IPS DF 4.7 (cell line): Measurements from ENCODE around the gene NOD1.
"Not testable (repeated sequence)": the region's sequence is repeated elsewhere in the genome, so short reads cannot be mapped to it uniquely, and the experiment has no call there.

Source experiments
- DNase-seq: peaks from one replicate; pipeline ENCODE4 v3.0.0-alpha.2; 2013; ENCODE audit warnings: low spot score; ENCODE audit errors: extremely low read depth

NOD1 gene, protein sequence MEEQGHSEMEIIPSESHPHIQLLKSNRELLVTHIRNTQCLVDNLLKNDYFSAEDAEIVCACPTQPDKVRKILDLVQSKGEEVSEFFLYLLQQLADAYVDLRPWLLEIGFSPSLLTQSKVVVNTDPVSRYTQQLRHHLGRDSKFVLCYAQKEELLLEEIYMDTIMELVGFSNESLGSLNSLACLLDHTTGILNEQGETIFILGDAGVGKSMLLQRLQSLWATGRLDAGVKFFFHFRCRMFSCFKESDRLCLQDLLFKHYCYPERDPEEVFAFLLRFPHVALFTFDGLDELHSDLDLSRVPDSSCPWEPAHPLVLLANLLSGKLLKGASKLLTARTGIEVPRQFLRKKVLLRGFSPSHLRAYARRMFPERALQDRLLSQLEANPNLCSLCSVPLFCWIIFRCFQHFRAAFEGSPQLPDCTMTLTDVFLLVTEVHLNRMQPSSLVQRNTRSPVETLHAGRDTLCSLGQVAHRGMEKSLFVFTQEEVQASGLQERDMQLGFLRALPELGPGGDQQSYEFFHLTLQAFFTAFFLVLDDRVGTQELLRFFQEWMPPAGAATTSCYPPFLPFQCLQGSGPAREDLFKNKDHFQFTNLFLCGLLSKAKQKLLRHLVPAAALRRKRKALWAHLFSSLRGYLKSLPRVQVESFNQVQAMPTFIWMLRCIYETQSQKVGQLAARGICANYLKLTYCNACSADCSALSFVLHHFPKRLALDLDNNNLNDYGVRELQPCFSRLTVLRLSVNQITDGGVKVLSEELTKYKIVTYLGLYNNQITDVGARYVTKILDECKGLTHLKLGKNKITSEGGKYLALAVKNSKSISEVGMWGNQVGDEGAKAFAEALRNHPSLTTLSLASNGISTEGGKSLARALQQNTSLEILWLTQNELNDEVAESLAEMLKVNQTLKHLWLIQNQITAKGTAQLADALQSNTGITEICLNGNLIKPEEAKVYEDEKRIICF

DNA sequence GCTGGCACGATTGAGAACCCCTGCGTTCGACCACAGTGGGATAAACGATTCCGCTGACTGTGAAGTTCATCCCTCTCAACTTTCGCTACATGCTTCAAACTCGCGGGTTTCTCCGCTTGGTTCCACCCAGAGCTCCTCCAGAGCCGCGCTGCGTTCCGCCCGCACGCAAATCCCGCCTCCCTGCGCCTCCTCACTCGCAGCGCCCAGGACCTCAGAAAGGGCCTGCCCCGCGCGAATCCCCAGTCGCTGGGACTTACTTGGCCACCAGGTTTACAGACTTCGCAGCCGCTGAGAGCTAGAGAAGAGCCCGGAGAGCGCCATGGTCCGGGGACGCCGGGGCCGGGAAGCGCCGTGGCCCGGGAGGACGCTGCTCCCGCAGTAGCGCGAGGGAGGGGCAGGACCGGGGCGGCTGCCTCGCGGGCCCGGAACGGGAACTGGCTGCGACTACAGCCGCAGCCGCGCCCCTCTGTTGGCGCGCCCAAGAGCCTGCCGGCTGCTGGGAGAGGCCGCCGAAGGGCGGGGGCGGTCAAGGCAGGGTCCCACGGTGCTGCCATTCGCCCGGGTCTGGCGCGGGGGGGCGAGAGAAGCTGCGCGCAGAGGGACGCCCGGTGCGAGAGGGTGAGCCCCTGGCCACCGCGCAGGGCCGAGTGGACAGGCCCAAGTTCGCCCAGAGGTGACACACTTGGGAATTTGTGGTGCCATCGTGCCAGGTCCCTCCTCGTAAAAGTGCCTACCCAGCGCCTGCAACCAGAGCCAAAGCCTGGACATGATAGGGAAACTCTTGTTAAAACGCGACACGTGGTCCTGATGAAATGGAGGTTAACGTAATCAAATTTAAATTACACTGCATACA lies at the start of gene NOD1:
TSS of gene NOD1 (minus strand) at position 436 of the 853 bp plus-strand sequence. CDS start 21,863 bp downstream, outside the sequence.
- no peak for DNase-seq

DNA sequence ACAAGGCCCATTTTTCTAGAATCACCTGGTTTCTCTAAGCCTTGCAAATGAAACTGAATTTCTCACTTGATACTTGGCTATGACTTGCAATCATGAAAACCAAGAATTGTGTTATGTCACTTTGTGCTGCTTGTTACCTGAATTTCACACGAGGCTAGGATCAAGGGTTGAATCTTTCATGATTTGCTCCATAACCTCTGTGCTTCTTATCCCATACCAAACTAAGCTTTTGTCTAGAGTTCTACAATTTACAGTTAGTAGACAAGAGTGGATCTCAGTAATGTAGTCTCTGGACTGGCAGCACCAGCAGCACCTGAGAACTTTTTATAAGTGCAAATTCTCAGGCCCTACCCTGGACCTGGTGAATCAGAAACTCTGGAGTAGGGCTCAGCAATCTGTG lies 48.7 kb upstream of the NOD1 start:
- not testable (repeated sequence) for DNase-seq

DNA sequence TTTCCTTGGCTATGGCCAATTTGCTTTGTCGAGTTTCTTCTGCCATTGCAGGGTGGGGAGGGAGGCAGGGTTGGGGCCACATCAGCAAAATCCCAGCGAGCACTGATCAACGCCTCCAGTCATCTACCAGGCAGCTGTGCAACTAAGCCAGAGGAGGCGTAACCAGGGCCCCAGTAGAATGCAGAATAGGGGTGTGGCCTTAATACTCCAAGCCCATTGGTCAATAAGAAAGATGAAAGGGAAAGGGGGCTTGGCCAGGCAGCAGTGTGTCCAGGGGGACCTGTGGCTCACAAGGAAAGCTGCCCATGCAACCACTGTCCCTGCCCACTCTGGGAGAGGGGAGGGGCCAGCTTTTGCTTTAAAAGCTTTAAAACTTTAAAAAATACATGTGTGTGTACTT lies 47.6 kb upstream of the NOD1 start:
- DNase-seq, result no peak

DNA sequence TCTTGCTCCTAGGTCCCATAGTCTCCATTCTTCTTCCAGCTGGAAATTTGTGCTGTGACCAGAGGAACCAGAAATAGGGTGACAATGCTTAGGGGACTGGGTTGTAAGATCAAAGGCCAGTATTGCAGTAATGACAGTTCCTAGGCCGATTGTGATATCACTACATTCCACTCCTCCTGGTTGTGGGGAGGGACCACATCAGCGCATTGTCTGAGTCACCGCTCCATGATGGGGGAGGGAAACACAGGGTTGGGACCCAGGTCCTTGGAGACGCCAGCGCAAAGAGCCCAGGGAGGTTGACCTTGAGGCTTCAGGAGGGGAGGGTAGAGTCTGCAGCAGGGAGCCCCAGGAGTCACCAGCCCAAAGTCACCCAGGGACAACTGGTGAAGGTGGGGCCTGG lies 46.8 kb upstream of the NOD1 start:
- DNase-seq, result no peak

DNA sequence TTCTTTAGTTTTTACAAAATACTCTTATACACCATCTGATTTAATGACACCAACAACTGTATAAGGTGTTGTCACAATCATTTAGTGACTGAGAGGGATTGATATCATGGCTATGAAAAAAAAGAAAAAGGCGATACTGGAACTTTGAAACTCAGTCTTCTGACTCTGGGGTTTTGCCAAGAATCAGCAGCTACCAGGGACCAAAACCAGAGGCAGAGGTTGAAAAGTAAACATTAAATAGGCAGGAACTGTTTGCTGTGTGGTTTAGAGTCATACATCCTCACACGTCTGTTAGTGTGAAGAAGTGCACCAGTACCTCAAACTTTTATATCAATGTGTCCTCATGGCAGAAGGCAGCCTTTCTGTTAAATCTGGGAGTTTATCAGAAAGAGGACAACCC lies 46.0 kb upstream of the NOD1 start:
- DNase-seq, result no peak

DNA sequence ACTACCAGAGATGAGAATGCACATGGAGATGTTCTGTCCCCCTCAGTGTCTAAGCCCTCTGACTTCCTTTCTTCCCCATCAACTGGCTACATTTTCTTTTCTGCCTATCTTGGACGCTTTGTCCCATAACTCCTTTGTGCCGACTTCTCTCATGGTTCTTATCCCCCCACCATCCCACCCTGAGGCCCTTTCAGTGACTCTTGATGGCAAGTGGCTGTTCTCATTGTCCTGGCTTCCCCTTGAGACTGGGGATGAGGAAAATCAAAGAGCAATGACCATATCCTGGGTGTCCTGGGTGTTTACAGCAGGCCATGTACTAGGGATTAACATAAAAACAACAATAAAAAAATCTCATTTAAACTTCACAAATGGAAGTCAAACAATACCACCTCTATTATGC lies 44.9 kb upstream of the NOD1 start:
- no peak for DNase-seq

DNA sequence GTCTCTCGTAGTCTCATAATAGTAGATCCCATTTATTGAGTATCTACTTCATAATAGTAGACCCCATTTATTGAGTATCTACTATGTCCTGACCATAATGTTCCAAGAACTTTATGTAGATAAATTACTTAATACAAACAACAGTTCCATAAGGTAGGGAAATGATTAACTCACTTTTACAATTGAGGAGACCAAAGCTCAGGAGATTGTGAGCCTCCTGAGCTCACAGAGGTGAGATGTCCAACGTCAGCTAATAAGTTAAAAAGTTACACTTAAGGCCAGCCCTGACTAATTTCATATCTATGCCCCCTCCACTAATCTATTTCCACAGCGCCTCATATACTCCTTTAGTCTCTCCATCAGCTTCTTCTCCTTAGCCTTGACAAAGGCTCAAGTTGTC lies 43.6 kb upstream of the NOD1 start:
- DNase-seq, result no peak

DNA sequence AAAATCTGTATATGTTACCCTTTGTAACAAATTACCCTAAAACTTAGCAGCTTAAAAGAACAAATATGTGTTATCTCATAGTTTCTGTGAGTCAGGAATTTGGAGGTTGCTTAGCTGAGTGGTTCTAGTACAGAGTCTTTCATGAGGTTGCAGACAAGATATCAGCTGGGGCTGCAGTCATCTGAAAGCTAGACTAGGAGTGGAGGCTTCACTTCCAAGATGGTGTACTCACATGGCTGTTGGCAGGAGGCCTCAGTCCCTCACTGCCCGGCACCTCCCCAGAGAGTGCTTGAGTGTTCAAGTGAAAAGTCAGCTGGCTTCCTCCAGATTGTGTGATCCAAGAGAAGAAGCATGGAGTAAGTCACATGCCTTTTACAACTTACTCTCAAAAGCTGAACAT lies 42.9 kb upstream of the NOD1 start:
- DNase-seq, result no peak

DNA sequence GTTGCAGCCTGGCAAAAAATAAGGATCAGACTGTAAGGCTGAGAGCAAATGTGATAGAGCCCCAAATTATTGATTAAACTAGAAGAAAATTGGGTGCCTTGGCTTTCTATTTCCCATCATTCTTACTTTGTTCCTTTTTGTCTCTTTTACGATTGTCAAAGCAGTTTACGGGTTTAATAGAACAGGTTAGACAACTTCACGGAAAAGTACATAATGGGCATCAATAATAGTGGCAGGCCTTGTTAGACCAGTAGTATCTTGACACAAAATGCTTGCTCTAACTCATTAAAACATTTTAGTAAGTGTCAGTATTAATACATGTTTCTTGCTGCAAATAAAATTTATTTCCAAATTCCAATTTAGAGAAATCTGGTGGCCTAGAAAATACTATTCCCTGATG lies 40.5 kb upstream of the NOD1 start:
- DNase-seq, result no peak

DNA sequence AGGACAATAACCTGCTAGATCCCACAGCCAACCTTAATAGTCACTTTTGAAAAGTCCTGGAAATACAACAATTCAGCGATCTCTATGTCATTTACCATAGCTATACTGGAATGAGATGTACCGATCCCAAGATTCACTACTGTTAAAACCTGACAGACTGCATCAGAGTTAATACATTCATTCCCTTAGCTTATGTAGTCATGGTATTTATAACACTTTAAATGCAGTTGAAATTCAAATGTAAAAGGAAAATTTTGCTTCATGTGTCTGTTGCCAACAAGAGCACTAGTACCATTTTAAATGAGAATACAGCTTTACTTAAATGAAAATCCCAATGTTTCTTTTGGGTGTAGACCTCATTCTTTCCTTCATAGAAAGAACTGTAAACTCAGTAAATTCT lies 37.2 kb upstream of the NOD1 start:
- DNase-seq, result no peak

DNA sequence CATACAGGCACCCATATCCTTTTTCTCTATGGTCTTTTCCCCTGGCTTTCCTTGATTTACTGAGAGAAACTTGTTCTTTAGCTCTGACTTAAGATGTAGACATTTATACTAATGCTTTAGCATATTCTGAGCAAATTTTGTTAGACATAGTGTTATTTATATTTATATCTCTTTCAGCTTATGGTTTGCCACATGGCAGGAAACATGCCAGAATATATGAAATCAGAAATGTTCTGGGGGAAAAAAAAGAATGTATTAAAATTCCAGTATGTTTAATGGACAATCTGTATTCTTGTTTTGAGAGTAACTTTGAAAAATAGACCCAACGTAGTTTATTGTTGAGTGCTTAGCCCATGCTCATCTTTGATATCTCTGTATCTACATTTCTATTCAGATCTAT lies 36.2 kb upstream of the NOD1 start:
- DNase-seq, result no peak

DNA sequence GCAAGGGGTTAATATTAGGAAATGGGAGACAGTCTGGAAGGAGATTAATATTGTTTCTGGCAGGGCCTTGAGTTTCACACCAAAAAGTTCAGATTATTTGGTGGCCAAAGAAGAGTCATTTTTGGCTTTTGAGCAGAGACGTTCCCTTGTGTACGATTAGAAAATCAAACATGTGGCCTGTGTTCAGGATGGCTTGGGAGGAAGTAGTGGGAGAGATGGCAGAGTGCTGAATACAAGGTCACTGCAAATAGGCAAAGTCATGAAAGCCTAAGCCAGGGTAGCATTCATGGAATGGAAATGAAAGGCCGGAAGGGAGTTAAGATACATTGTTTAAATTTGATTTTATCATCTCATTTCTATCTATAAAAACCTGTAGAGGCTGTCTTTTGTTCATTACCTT lies 35.6 kb upstream of the NOD1 start:
- DNase-seq, result no peak

DNA sequence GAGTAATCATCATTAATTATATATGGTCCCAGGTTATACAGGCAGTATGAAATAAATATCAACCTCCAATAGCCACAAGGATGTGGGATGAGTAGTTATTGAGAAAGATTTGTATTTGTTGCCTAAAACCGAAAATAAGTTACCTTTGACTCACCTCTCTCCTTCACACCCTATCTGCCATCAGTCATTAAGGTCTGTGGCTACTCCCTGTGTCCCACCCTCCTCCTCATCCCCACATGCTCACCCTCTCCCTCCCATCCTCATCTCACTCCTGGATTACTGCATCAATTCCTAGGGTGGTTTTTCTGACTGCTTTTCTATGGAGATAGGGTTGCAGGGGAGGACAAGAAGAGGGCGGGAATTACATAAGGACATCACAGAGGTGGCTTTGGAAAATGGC lies 35.2 kb upstream of the NOD1 start:
- DNase-seq, result no peak

DNA sequence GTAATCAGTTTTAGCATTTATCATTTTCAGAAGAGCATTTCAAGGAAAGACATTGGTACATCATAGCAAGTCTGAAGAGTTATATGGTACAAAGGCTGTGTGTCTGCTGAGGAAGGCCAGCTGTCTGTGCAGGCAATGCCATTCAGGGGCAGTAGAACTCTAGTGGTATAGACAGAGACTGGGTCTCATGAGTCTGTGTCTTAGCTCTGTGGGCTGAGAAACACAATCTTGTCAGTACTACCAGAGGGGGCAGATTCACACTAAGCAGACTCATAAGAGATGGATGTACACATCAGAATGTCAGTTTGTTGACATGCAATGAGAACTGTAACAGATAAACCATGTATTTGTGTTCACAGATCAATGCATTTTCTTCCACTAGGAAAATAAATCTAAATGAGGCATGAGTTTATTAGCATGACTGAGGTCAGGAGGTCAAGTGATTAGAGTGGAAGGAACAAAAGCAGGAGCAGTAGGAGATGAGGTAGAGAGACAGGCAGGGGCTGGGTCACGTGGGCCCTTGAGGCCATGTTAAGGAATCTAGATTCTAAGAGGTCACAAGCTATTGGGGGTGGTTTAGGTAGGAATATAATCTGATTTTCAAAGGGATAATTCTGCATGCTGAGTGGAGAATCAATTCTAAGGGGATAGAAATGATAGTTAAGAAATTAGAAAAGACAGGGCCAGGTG lies 33.5 kb upstream of the NOD1 start:
- DNase-seq, result no peak

DNA sequence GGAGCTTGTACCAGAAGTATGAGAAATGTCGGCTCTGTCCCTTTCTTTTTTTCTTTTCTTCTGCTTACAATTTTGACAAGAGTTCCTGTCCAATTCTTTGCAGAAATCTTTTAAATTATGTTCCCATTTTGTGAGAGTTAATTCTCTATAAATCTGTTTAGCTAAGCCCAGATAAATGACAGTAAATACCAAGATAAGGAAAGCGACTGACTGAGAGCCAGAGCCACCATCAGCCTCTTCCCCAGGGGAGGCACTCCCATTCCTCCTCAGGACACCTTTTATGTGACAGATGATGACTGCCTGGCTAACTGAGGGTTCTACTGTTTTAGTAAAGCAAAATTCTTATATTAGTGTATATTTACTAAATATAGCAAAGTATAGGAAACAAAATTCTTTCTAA lies 32.9 kb upstream of the NOD1 start:
- DNase-seq, result no peak

DNA sequence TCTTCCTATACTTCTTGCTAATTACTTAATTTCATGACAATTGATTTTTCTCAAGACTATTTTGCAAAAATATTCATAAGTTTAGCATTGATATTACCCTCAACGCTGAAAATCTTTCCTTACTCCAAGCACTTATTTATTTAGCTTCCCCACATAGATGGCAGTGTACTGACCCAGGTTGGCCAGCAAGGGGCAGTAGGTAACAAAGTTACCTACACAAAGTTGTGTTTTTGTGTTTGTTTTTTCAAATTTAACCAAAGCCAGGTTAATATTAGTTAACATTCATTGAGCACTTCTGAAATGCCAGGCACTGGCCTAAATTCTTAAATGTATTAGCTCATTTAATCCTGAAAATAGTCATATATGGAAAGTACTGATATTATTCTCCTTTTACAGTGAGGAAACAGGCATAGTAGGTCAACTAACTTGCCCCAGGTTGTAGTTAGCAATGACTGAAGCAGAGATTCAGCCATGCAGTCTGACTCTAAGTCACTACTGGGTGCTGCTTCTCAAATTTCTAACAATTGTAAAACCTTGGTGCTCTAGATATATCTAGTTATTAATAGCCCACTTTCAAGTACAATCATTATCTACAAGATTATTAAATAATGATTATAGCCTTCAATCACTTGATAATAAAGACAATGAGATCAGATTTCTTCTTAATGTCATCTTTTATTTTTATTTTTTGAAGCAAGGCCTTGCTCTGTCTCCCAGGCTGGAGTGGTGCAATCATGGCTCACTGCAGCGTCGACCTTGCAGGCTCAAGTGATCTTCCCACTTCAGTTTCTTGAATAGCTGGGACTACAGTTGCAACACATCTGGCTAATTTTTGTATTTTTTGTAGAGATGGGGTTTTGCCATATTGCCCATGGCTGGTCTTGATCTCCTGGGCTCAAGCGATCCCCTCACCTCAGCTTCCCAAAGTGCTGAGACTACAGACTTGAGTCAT lies 31.8 kb upstream of the NOD1 start:
- DNase-seq, result no peak

DNA sequence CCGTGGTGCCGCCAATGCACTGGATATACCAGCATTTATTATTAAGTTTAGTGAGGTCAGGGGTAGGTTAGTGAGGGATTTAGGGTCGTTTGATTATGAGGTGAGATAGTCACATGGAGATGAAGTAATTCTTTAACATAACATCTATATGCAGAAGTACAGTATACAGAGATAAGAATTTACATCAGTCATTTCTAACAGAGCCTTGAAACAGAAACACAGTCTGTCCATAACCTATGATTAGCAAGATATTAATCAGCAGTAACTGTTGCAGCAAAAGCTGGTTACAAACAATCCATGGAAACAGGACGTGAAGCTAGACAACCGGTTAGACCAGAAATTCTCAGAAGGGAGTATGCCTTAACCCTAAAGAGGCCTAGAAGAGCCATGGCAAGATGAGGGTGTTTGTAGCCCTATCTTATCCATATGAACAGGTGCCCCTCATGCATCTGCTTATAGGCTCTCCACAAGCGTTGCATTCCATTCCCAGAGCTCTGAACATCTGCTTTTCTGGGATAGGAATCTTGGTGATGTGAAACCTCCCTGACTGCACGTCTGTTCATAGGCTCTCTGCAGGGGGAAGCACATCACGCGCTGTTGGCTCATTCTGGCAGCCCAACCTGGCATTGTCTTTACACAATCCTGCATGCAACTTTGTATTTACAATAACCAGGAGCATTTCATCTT lies 30.7 kb upstream of the NOD1 start:
- not testable (repeated sequence) for DNase-seq

DNA sequence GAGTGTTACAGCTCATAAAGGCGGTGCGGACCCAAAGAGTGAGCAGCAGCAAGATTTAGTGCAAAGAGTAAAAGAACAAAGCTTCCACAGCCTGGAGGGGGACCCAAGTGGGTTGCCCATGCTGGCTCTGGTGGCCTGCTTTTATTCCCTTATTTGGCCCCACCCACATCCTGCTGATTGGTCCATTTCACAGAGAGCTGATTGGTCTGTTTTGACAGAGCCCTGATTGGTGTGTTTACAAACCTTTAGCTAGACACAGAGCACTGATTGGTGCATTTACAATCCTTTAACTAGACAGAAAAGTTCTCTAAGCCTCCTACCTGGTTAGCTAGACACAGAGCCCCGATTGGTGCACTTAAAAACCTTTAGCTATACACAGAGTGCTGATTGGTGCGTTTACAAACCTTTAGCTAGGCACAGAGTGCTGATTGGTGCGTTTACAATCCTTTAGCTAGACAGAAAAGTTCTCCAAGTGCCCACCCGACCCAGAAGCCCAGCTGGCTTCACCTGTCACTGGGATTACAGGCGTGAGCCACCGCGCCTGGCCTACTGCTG lies 28.8 kb upstream of the NOD1 start:
- not testable (repeated sequence) for DNase-seq

DNA sequence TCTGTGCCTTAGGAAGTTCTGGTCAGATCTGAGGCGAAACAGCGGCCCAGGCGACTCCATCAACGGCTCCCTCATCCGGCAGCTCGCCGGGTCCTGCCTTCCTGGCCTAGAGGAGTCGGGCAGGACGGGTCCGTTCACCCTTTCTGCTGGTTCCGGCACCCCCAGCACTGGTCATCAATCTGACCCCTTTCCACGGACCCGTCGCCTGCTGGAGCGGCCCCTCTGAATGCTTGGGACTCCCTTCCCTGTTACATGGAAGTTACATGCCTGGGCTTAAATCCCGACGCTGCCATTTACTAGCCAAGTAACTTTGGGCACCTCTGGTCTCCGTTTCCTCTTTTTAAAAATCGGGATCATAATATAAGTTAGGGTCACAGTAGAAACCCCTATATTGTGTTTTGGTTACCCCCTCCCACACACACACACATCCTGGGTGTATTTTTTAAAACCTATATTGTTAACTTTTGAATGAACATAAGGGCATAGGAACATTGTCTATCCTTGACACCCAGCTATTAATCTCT lies 26.7 kb upstream of the NOD1 start:
- DNase-seq, result no peak
